Left ventricle myocardium inferior (tissue), 1 donor: Measurements from ENCODE around the gene HDAC4. TPM values are rescaled to one million over a fixed set of nuclear protein-coding genes. Genes with fewer than 3 reads are reported as not detected.

Experiments
- DNase-seq: peaks from one replicate; pipeline ENCODE4 v3.0.0-alpha.2; 2020
- H3K27ac ChIP-seq: fragments of 200-600 bp; replicated peaks from 2 replicates; pipeline ENCODE4 v1.8.0; 2021
- H3K27me3 ChIP-seq: fragments of 200-600 bp; 2 replicates; pipeline ENCODE4 v1.8.0; 2021; ENCODE audit warnings: low read depth
- H3K36me3 ChIP-seq: fragments of 200-600 bp; 2 replicates; pipeline ENCODE4 v1.8.0; 2021
- H3K4me1 ChIP-seq: fragments of 200-600 bp; 2 replicates; pipeline ENCODE4 v1.8.0; 2021
- H3K4me3 ChIP-seq: fragments of 200-600 bp; 2 replicates; pipeline ENCODE4 v1.8.0; 2021; ENCODE audit warnings: mild to moderate bottlenecking, moderate library complexity
- H3K9me3 ChIP-seq: fragments of 200-600 bp; replicated peaks from 2 replicates; pipeline ENCODE4 v1.8.0; 2021
- intact Hi-C: fragments of 100-400 bp; cut with micrococcal nuclease; formaldehyde crosslinking; loops from one replicate; pipeline ENCODE4 v1.11.0; 2022
- total RNA-seq: library from RNA; stranded (reverse); fragmentation: NEBNext Ultra II Directional; extraction: Animal tissue kit (Norgen Biotek cat#: 25700); gene quantifications from one replicate; pipeline ENCODE4 v1.2.1, GENCODE V29; 2021
- TF ChIP-seq, protein P1 (sequence below): fragments of 200-600 bp; IDR thresholded peaks from 2 replicates; pipeline ENCODE4 v1.8.0; 2021; ENCODE audit warnings: antibody characterized with exemption, mild to moderate bottlenecking, borderline replicate concordance
- donor health status: DM: no; HTN: yes; CAD: no; lungs with severe emphysema.

Gene HDAC4
- total RNA-seq, 1 donor from 2014 or later = 23.9 TPM

DNA sequence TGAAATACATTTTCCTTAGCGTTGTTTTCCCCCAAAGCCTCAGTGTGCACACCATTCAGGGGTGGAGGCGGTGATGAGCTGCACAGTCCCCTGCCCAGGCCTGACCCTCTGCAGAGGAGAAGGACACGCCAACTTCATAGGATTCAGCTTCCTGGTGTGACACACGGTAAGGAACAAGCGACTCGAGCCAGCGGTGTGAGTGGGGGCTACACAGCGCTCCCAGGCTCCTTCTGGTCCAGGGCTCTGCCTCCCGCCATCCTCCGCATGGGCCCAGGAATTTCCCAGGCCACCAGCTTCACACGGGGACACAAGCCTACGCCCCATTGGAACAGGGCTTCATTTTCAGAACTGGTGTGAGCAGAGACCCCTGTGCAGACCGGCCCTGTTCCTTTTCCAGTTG lies 272.1 kb downstream of the HDAC4 start:
- H3K27me3 ChIP-seq = no peaks in the 10 kb centered on the region
- TF ChIP-seq, protein P1, sequence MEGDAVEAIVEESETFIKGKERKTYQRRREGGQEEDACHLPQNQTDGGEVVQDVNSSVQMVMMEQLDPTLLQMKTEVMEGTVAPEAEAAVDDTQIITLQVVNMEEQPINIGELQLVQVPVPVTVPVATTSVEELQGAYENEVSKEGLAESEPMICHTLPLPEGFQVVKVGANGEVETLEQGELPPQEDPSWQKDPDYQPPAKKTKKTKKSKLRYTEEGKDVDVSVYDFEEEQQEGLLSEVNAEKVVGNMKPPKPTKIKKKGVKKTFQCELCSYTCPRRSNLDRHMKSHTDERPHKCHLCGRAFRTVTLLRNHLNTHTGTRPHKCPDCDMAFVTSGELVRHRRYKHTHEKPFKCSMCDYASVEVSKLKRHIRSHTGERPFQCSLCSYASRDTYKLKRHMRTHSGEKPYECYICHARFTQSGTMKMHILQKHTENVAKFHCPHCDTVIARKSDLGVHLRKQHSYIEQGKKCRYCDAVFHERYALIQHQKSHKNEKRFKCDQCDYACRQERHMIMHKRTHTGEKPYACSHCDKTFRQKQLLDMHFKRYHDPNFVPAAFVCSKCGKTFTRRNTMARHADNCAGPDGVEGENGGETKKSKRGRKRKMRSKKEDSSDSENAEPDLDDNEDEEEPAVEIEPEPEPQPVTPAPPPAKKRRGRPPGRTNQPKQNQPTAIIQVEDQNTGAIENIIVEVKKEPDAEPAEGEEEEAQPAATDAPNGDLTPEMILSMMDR = no peak
- H3K4me3 ChIP-seq = no peak overlapping the region
- DNase-seq = no peak
- H3K9me3 ChIP-seq = no peaks in the 10 kb centered on the region
- peaks cover 28% of the 10 kb centered on the region for H3K4me1 ChIP-seq
- intact Hi-C loops = no loop called here
- peak overlapping the region; percentile 70 for H3K27ac ChIP-seq
- peaks cover 69% of the 10 kb centered on the region for H3K36me3 ChIP-seq

DNA sequence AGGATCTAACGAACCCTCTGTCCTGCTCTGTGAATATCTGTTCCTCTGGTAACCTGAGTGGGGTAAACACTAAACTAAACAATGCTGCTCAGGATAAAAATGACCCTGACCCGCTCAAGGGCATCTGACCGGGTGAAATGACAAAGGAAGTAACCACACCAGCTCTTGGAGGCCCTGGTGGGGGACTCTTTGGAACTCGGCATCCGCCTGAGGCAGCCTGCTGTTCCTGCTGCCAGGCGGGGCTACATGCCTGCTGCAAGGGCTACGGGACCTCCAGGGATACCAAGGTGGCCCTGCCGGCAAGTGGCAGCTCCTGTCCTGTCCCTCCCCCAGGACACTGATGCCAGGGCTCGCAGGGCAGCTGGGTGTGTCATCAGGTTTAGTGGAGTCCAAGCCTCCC lies 273.3 kb downstream of the HDAC4 start:
- no peak for DNase-seq
- no peak overlapping the region for H3K4me3 ChIP-seq
- H3K27me3 ChIP-seq = no peaks in the 10 kb centered on the region
- intact Hi-C loops = no loop called here
- H3K27ac ChIP-seq = peak overlapping the region; percentile 45
- TF ChIP-seq, protein P1 = no peak
- peaks cover 57% of the 10 kb centered on the region for H3K36me3 ChIP-seq
- H3K4me1 ChIP-seq = peaks cover 31% of the 10 kb centered on the region
- no peaks in the 10 kb centered on the region for H3K9me3 ChIP-seq

DNA sequence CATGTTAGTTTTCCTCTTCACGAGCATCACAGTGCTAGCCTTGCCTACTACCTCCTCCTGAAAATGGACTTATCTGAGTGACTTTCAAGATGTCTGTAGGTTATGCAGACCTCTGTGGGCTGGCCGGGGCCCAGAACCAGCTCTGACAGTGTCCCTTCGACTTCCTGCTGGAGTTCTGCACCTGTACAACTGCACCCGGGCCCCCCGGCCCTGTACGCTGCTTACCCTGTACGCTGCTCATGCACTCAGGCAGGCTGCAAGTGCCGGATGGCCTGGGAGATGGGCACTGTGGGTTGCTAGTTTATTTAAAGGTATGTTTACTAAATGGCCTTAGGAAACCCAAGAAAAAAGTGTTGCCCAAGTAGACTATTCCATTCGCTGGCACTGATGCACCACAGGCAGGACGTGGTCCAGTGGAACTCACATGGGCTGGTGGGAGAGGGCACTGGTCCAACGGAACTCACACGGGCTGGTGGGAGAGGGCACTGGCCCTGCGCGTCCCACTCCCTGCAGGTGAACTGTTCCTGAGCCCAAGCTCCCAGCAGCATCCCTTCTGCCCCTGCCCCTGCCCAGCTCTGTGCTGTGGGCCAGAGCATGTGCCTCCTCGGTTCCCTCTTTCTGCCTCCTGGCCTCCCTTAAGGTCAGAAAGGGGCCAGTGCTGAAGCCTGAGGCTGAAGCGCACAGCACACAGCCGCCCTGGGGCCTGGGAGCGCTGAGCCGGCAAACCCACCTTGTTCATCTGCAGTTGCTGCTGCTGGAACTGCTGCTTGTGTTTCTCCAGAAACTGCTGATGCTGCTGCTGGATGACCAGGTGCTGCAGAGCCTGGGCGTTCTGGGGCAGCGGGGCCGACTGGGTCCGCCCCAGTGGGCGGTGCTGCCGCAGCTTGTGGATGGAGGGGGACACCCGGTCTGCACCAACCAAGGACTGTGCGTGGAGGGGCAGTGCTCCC lies 274.8 kb downstream of the HDAC4 start:
- no peak overlapping the region for H3K4me3 ChIP-seq
- no peak for DNase-seq
- intact Hi-C loops = no loop called here
- H3K36me3 ChIP-seq = peaks cover 42% of the 10 kb centered on the region
- TF ChIP-seq, protein P1 = no peak
- no peaks in the 10 kb centered on the region for H3K27me3 ChIP-seq
- H3K9me3 ChIP-seq = no peaks in the 10 kb centered on the region
- H3K4me1 ChIP-seq = peaks cover 46% of the 10 kb centered on the region
- H3K27ac ChIP-seq = no peak overlapping the region

DNA sequence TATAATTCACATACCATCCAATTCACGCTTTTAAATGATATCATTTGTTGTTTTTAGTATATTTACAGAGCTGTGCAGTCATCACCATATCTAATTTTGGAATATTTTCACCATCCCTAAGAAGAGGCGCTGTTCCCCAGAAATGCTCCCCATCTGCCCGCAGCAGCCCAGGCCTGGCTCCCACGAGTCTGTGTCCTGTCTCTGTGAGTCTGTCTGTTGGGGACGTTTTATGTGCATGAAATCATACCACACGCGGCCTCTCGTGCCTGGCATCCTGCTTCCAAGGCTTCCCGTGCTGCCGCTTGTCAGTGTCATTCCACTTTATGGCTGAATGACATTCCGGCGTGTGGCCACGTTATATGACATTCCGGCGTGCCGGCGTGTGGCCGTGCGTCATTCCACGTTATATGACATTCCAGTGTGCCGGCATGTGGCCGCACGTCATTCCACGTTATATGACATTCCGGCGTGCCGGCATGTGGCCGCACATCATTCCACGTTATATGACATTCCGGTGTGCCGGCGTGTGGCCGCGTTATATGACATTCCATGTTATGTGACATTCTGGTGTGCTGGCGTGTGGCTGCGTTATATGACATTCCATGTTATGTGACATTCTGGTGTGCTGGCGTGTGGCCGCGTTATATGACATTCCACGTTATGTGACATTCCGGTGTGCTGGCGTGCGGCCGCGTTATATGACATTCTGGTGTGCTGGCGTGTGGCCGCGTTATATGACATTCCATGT lies 276.5 kb downstream of the HDAC4 start:
- TF ChIP-seq, protein P1 = no peak
- intact Hi-C loops = no loop called here
- no peak for DNase-seq
- Histone ChIP-seq H3K4me1 (peaks cover 42% of the 10 kb centered on the region), H3K36me3 (peaks cover 33% of the 10 kb centered on the region), H3K4me3 (no peak overlapping the region), H3K9me3 (no peaks in the 10 kb centered on the region), H3K27ac (no peak overlapping the region), H3K27me3 (no peaks in the 10 kb centered on the region)

DNA sequence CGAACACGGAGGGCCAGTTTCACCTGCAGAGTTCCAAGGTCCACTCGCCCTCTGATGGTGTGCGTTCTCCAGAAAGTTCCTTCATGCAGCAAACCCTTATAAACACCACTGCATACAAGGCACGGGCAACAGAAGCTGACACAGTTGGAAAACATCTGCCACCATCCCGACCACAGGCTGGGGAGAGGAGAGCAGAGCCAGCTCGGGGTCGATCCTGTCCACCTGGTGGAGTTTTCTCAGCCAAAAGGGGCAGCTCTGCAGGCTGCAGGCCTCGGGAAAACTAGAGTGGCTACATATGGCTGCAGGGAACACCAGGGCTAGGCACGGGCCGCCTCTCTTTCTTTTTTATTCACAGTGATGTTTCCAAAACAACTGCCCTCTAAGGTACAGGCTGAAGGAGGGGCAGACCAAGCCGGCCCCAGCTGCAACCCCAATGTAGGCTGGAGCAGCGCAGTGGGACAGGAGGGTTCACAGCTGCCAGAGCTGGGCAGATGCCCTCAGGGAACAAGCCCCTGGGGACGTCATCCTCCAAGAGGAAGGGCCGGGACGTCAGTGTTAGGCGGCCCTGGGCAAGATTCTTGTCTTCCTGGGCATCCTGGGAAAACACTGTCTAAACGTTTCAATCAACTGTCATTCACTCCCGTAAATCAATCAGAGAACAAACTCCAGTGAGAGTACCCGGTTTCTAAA lies 278.3 kb downstream of the HDAC4 start:
- TF ChIP-seq, protein P1 = no peak
- intact Hi-C loops = no loop called here
- Histone ChIP-seq H3K36me3 (peaks cover 36% of the 10 kb centered on the region), H3K27me3 (no peaks in the 10 kb centered on the region), H3K9me3 (no peaks in the 10 kb centered on the region), H3K4me1 (peaks cover 27% of the 10 kb centered on the region), H3K27ac (peak overlapping the region; percentile 78), H3K4me3 (no peak overlapping the region)
- no peak for DNase-seq
